Neural cell (in vitro differentiated cells): ENCODE data around the gene GNA15. TPM values are rescaled to one million over a fixed set of nuclear protein-coding genes. Genes with fewer than 3 reads are reported as not detected.

Experiments
- H2AFZ ChIP-seq: fragments of 200-600, 300-800 bp; sonication (generic), shearing (Covaris generic); 2 replicates; pipeline ENCODE4 v1.6.0; 2014; ENCODE audit warnings: low read depth, mild to moderate bottlenecking, antibody characterized with exemption, low read length, moderate library complexity
- H3F3A ChIP-seq: fragments of 200-600 bp; shearing (Covaris generic); 2 replicates; pipeline ENCODE4 v1.6.1; 2016; ENCODE audit warnings: mild to moderate bottlenecking, moderate library complexity, mixed read lengths, antibody characterized with exemption, low read length; ENCODE audit not compliant: insufficient read depth, poor library complexity, severe bottlenecking
- H3K27ac ChIP-seq: fragments of 200-600, 300-800 bp; sonication (generic), shearing (Covaris generic); 2 replicates; pipeline ENCODE4 v1.5.1; 2014; ENCODE audit warnings: mild to moderate bottlenecking, low read length, moderate library complexity
- H3K27me3 ChIP-seq: fragments of 300-800, 200-600 bp; sonication (generic), shearing (Covaris generic); 2 replicates; pipeline ENCODE4 v1.6.0; 2014; ENCODE audit warnings: mild to moderate bottlenecking, low read depth, low read length, moderate library complexity; ENCODE audit not compliant: insufficient read depth
- H3K36me3 ChIP-seq: fragments of 300-800, 200-600 bp; sonication (generic), shearing (Covaris generic); 2 replicates; pipeline ENCODE4 v1.5.1; 2014; ENCODE audit warnings: mild to moderate bottlenecking, antibody characterized with exemption, low read length, moderate library complexity; ENCODE audit not compliant: insufficient read depth
- H3K4me2 ChIP-seq: fragments of 300-800, 200-600 bp; sonication (generic), shearing (Covaris generic); 2 replicates; pipeline ENCODE4 v1.6.0; 2014; ENCODE audit warnings: mild to moderate bottlenecking, low read length
- H3K4me3 ChIP-seq: fragments of 300-800, 200-600 bp; sonication (generic), shearing (Covaris generic); 2 replicates; pipeline ENCODE4 v1.5.1; 2014; ENCODE audit warnings: mild to moderate bottlenecking, low read length, moderate library complexity
- H3K79me2 ChIP-seq: fragments of 200-600 bp; shearing (Covaris generic); replicated peaks from 2 replicates; pipeline ENCODE4 v1.6.0; 2014; ENCODE audit warnings: mild to moderate bottlenecking, low read length, moderate library complexity; ENCODE audit not compliant: insufficient read depth
- H3K9ac ChIP-seq: fragments of 300-800, 200-600 bp; sonication (generic), shearing (Covaris generic); 2 replicates; pipeline ENCODE4 v1.6.1; 2016; ENCODE audit warnings: mild to moderate bottlenecking, low read length, mixed read lengths
- H3K9me2 ChIP-seq: fragments of 200-600 bp; shearing (Covaris generic); 2 replicates; pipeline ENCODE4 v1.6.1; 2016; ENCODE audit warnings: mild to moderate bottlenecking, low read length, mixed read lengths; ENCODE audit not compliant: insufficient read depth
- H3K9me3 ChIP-seq: fragments of 200-600, 300-800 bp; sonication (generic), shearing (Covaris generic); 2 replicates; pipeline ENCODE4 v1.6.1; 2016; ENCODE audit warnings: mild to moderate bottlenecking, mixed run types, low read length, moderate library complexity, mixed read lengths
- H4K20me1 ChIP-seq: fragments of 200-600 bp; shearing (Covaris generic); 2 replicates; pipeline ENCODE4 v1.6.1; 2016; ENCODE audit warnings: mild to moderate bottlenecking, mixed run types; ENCODE audit not compliant: insufficient read depth
- CTCF ChIP-seq: fragments of 450-650 bp; IDR thresholded peaks from 2 replicates; pipeline ENCODE4 v1.5.1; 2014; ENCODE audit warnings: antibody characterized with exemption, mild to moderate bottlenecking, moderate library complexity; ENCODE audit not compliant: poor library complexity, severe bottlenecking
- EP300 ChIP-seq: fragments of 450-650 bp; conservative IDR thresholded peaks from 2 replicates; pipeline ENCODE4 v1.6.1; 2014; ENCODE audit warnings: antibody characterized with exemption, mild to moderate bottlenecking, moderate library complexity; ENCODE audit not compliant: poor library complexity, severe bottlenecking
- EZH2 ChIP-seq: fragments of 200-600, 300-800 bp; shearing (Covaris generic), sonication (generic); IDR thresholded peaks from 2 replicates; pipeline ENCODE4 v1.6.1; 2014; ENCODE audit warnings: antibody characterized with exemption, low read length, borderline replicate concordance, mild to moderate bottlenecking; ENCODE audit not compliant: insufficient read depth, poor library complexity, severe bottlenecking
- MXI1 ChIP-seq: fragments of 450-650 bp; conservative IDR thresholded peaks from 2 replicates; pipeline ENCODE4 v1.6.1; 2014; ENCODE audit warnings: antibody characterized with exemption, mild to moderate bottlenecking; ENCODE audit not compliant: poor library complexity, severe bottlenecking
- POLR2AphosphoS5 ChIP-seq: IDR thresholded peaks from 2 replicates; pipeline ENCODE4 v1.6.1; 2012
- RAD21 ChIP-seq: fragments of 450-650 bp; conservative IDR thresholded peaks from 2 replicates; pipeline ENCODE4 v1.6.1; 2014; ENCODE audit warnings: antibody characterized with exemption, mild to moderate bottlenecking, moderate library complexity
- REST ChIP-seq: IDR thresholded peaks from 2 replicates; pipeline ENCODE4 v1.6.1; 2012; ENCODE audit warnings: borderline replicate concordance
- SMC3 ChIP-seq: fragments of 450-650 bp; conservative IDR thresholded peaks from 2 replicates; pipeline ENCODE4 v1.6.1; 2014; ENCODE audit warnings: antibody characterized with exemption, mild to moderate bottlenecking, moderate library complexity; ENCODE audit not compliant: poor library complexity
- TAF1 ChIP-seq: IDR thresholded peaks from 2 replicates; pipeline ENCODE4 v1.6.1; 2012; ENCODE audit warnings: low read depth
- polyA plus RNA-seq: library from polyadenylated mRNA; depleted of rRNA; stranded (reverse); fragments of >200 nt; gene quantifications from 2 replicates; pipeline ENCODE4 v1.2.3, GENCODE V29; 2014

The GNA15 gene
- polyA plus RNA-seq, 1 donor from 2014 or later = not detected

- Histone ChIP-seq H3F3A (no peaks in the 10 kb centered on the region), H2AFZ (no peak overlapping the region), H4K20me1 (no peaks in the 10 kb centered on the region), H3K9ac (no peak overlapping the region), H3K4me3 (no peak overlapping the region), H3K36me3 (no peaks in the 10 kb centered on the region), H3K4me2 (no peak overlapping the region), H3K27me3 (no peaks in the 10 kb centered on the region), H3K9me2 (no peaks in the 10 kb centered on the region), H3K79me2 (no peaks in the 10 kb centered on the region), H3K9me3 (no peaks in the 10 kb centered on the region), H3K27ac (no peak overlapping the region)
- TF ChIP-seq MXI1 = no peak
- no peak for TF ChIP-seq POLR2AphosphoS5
- no peak for TF ChIP-seq EZH2
- TF ChIP-seq SMC3 = no peak
- TF ChIP-seq TAF1 = no peak
- no peak for TF ChIP-seq REST
- no peak for TF ChIP-seq EP300
- no peak for TF ChIP-seq RAD21
- TF ChIP-seq CTCF = no peak
Measured at GRCh38 chr19:3151563-3152418, 16.0 kb downstream of the GNA15 start.

- Histone ChIP-seq H3K9me3 (no peaks in the 10 kb centered on the region), H3K27ac (no peak overlapping the region), H3F3A (no peaks in the 10 kb centered on the region), H3K9ac (no peak overlapping the region), H4K20me1 (no peaks in the 10 kb centered on the region), H3K36me3 (no peaks in the 10 kb centered on the region), H2AFZ (no peak overlapping the region), H3K9me2 (no peaks in the 10 kb centered on the region), H3K79me2 (no peaks in the 10 kb centered on the region), H3K27me3 (no peaks in the 10 kb centered on the region), H3K4me3 (no peak overlapping the region), H3K4me2 (no peak overlapping the region)
- TF ChIP-seq SMC3 = no peak
- no peak for TF ChIP-seq REST
- TF ChIP-seq EP300 = no peak
- no peak for TF ChIP-seq MXI1
- no peak for TF ChIP-seq CTCF
- no peak for TF ChIP-seq POLR2AphosphoS5
- no peak for TF ChIP-seq RAD21
- no peak for TF ChIP-seq EZH2
- TF ChIP-seq TAF1 = no peak
Measured at GRCh38 chr19:3152419-3152780, 16.6 kb downstream of the GNA15 start.
